ENCODE results near the gene PGAM5. TPM values are rescaled to one million over a fixed set of nuclear protein-coding genes. Genes with fewer than 3 reads are reported as not detected.
A peak's percentile ranks its signal among the peaks of the same experiment; 100 is the strongest.

The PGAM5 gene
- polyA plus RNA-seq, 3 donors: 7.0 to 10.3 (median 9.6) TPM

GRCh38 chr12:132771126-132771838, 60.6 kb downstream of the PGAM5 start:
- H3K36me3 ChIP-seq (replicated peaks in 1 of 2; ENCODE audit: control insufficient read depth in 1 of 2, insufficient read depth in 2 of 2, low read length in 2 of 2): peaks cover 22 to 37% of the 10 kb centered on the region in 2 donors
- H3K4me1 ChIP-seq (ENCODE audit: control insufficient read depth in 1 of 2, insufficient read depth in 2 of 2, low read length in 2 of 2): peaks cover 62 to 67% of the 10 kb centered on the region in 2 donors
- Mint-ChIP-seq H3K27me3 (ENCODE audit: low read depth in 3 of 3) (peaks cover 0 to 3% (median 2%) of the 10 kb centered on the region in 3 donors), H3K4me1 (peaks cover 62% of the 10 kb centered on the region), H3K4me3 (peak overlapping the region in 1 of 2 donors; percentile 51), H3K36me3 (peaks cover 20 to 44% of the 10 kb centered on the region in 2 donors), H3K27ac (peak overlapping the region in 6 of 7 donors; percentile 79 to 98 (median 84)), H3K9me3 (peaks cover 0 to 2% (median 0%) of the 10 kb centered on the region in 7 donors)
- intact Hi-C loops (cut with micrococcal nuclease): no loop called here
- H3K9ac ChIP-seq (ENCODE audit: insufficient read depth, low read length, poor library complexity, severe bottlenecking): no peak overlapping the region
- H3K79me2 ChIP-seq (ENCODE audit: insufficient read depth, low read length): peaks cover 18% of the 10 kb centered on the region
- peak overlapping the region in 1 of 3 experiments; percentile 20 for H3K4me3 ChIP-seq (replicated peaks in 1 of 3; ENCODE audit: low read depth in 2 of 3, low read length in 3 of 3)
- H2AFZ ChIP-seq (ENCODE audit: insufficient read depth, low read depth, low read length, poor library complexity, severe bottlenecking): no peak overlapping the region
- no peak overlapping the region for H3K4me2 ChIP-seq (replicated peaks; ENCODE audit: extremely low read depth, low read length, poor library complexity, severe bottlenecking)
- no peak for TF ChIP-seq CTCF (IDR thresholded peaks at IDR 0.05)
- H4K20me1 ChIP-seq (ENCODE audit: insufficient read depth, low read length): no peaks in the 10 kb centered on the region
- no peaks in the 10 kb centered on the region for H3K9me3 ChIP-seq (replicated peaks in 1 of 2; ENCODE audit: control insufficient read depth in 1 of 2, insufficient read depth in 1 of 2, low read length in 2 of 2)
- 35% methylated on average over 9 of the region's 15 CpGs for WGBS (ENCODE audit: insufficient coverage)
- no peaks in the 10 kb centered on the region for H3K27me3 ChIP-seq (ENCODE audit: control insufficient read depth in 2 of 2, insufficient read depth in 2 of 2, low read length in 2 of 2)
- peak overlapping the region; percentile 72 to 94 for H3K27ac ChIP-seq (ENCODE audit: low read depth in 1 of 2, low read length in 2 of 2)
- peak in 1 of 3 donors; percentile 20 for DNase-seq

Small RNA genes lying within 50 kb of the gene (small RNA-seq; reads per million reads assigned to genes)
- not detected for gene RNA5SP379 (ENCODE audit: insufficient read length, low read depth)

Other genes with a start within 250 kb of the PGAM5 start
- 10 to 100 TPM in 1 of 3 donors, under 1 TPM in 2; 0.39 to 28.7 (median 0.74) TPM for gene FBRSL1, start 220.7 kb upstream of the PGAM5 start, polyA plus RNA-seq
- gene LRCOL1, start 100.3 kb upstream of the PGAM5 start, polyA plus RNA-seq: not detected
- not detected for gene P2RX2, start 92.1 kb upstream of the PGAM5 start, polyA plus RNA-seq
- gene POLE, start 23.5 kb upstream of the PGAM5 start, polyA plus RNA-seq: 10 to 100 TPM in 1 of 3 donors, 1 to 10 TPM in 1, under 1 TPM in 1; 1.00 to 24.2 (median 2.2) TPM
- 1 to 10 TPM; 2.9 to 9.2 (median 8.7) TPM for gene PXMP2, start 23.3 kb upstream of the PGAM5 start, polyA plus RNA-seq
- 10 to 100 TPM; 10.1 to 88.4 (median 15.0) TPM for gene ANKLE2, start 51.0 kb downstream of the PGAM5 start, polyA plus RNA-seq
- gene GOLGA3, start 118.0 kb downstream of the PGAM5 start, polyA plus RNA-seq: 10 to 100 TPM in 1 of 3 donors, 1 to 10 TPM in 2; 1.2 to 12.0 (median 2.4) TPM
- 10 to 100 TPM; 28.0 to 76.3 (median 39.3) TPM for gene CHFR, start 176.8 kb downstream of the PGAM5 start, polyA plus RNA-seq
- gene ZNF605, start 245.5 kb downstream of the PGAM5 start, polyA plus RNA-seq: 1 to 10 TPM in 1 of 3 donors, under 1 TPM in 2; 0.32 to 1.9 (median 0.80) TPM

All from CD14-positive monocyte (primary cell).